ENCODE results near the gene SOX4. TPM values are rescaled to one million over a fixed set of nuclear protein-coding genes. Genes with fewer than 3 reads are reported as not detected.

The SOX4 gene
- total and polyA plus RNA-seq, 3 donors from 2014 or later = 16.1 to 43.9 (median 42.9) TPM

- no peaks in the 10 kb centered on the region for H3K4me1 ChIP-seq
- TF ChIP-seq POLR2A (IDR thresholded peaks at IDR 0.05) = no peak
- H3K9me3 ChIP-seq = no peaks in the 10 kb centered on the region
- intact Hi-C loops (cut with DNase I; ENCODE audit: low total_unique reads) = no loop called here
- no peak overlapping the region for H3K27ac ChIP-seq
- no peaks in the 10 kb centered on the region for H3K27me3 ChIP-seq
- no peak overlapping the region for H3K4me3 ChIP-seq
- no peak for DNase-seq
- WGBS, 2 donors = 71 to 76% methylated on average over 5 of the region's 5 CpGs
- H3K36me3 ChIP-seq (ENCODE audit: low read depth, missing control alignments) = no peaks in the 10 kb centered on the region
Measured at GRCh38 chr6:21556968-21557721, 36.4 kb upstream of the SOX4 start.

- 86 to 92% methylated on average over 3 of the region's 3 CpGs for WGBS, 2 donors
- H3K4me3 ChIP-seq = no peak overlapping the region
- TF ChIP-seq POLR2A (IDR thresholded peaks at IDR 0.05) (no peak), CTCF (IDR thresholded peaks at IDR 0.05) (no peak)
- intact Hi-C loops (cut with DNase I; ENCODE audit: low total_unique reads) = no loop called here
- H3K27ac ChIP-seq = no peak overlapping the region
- no peak for DNase-seq
- no peaks in the 10 kb centered on the region for H3K9me3 ChIP-seq
- no peaks in the 10 kb centered on the region for H3K27me3 ChIP-seq
- H3K36me3 ChIP-seq (ENCODE audit: low read depth, missing control alignments) = no peaks in the 10 kb centered on the region
- H3K4me1 ChIP-seq = no peaks in the 10 kb centered on the region
Measured at GRCh38 chr6:21559238-21559637, 34.3 kb upstream of the SOX4 start.

GRCh38 chr6:21560249-21560648 lies 33.3 kb upstream of the SOX4 start:
- Histone ChIP-seq H3K9me3 (no peaks in the 10 kb centered on the region), H3K4me3 (no peak overlapping the region), H3K36me3 (ENCODE audit: low read depth, missing control alignments) (no peaks in the 10 kb centered on the region), H3K27me3 (no peaks in the 10 kb centered on the region), H3K27ac (no peak overlapping the region), H3K4me1 (no peaks in the 10 kb centered on the region)
- 90 to 92% methylated on average over 2 of the region's 2 CpGs for WGBS, 2 donors
- intact Hi-C loops (cut with DNase I; ENCODE audit: low total_unique reads) = no loop called here
- no peak for DNase-seq
- TF ChIP-seq POLR2A (IDR thresholded peaks at IDR 0.05) = no peak
- TF ChIP-seq CTCF (IDR thresholded peaks at IDR 0.05) = no peak

GRCh38 chr6:21565431-21565830 lies 28.1 kb upstream of the SOX4 start:
- Histone ChIP-seq H3K27me3 (no peaks in the 10 kb centered on the region), H3K27ac (no peak overlapping the region), H3K9me3 (no peaks in the 10 kb centered on the region), H3K4me1 (no peaks in the 10 kb centered on the region), H3K4me3 (no peak overlapping the region), H3K36me3 (ENCODE audit: low read depth, missing control alignments) (no peaks in the 10 kb centered on the region)
- no peak for TF ChIP-seq CTCF (IDR thresholded peaks at IDR 0.05)
- TF ChIP-seq POLR2A (IDR thresholded peaks at IDR 0.05) = no peak
- 83 to 92% methylated on average over 1 of the region's 1 CpG for WGBS, 2 donors
- intact Hi-C loops (cut with DNase I; ENCODE audit: low total_unique reads) = no loop called here
- no peak for DNase-seq

GRCh38 chr6:21578523-21578922 lies 15.0 kb upstream of the SOX4 start:
- H3K4me3 ChIP-seq = no peak overlapping the region
- TF ChIP-seq CTCF (IDR thresholded peaks at IDR 0.05) (no peak), POLR2A (IDR thresholded peaks at IDR 0.05) (no peak)
- H3K9me3 ChIP-seq = no peaks in the 10 kb centered on the region
- H3K4me1 ChIP-seq = no peaks in the 10 kb centered on the region
- DNase-seq = no peak
- intact Hi-C loops (cut with DNase I; ENCODE audit: low total_unique reads) = no loop called here
- H3K36me3 ChIP-seq (ENCODE audit: low read depth, missing control alignments) = no peaks in the 10 kb centered on the region
- H3K27me3 ChIP-seq = no peaks in the 10 kb centered on the region
- no peak overlapping the region for H3K27ac ChIP-seq

Data from testis (tissue), 3 donors.